Esophagus muscularis mucosa (tissue), 4 donors: ENCODE measurements around the gene GNA15. TPM values are rescaled to one million over a fixed set of nuclear protein-coding genes. Genes with fewer than 3 reads are reported as not detected.
A peak's percentile ranks its signal among the peaks of the same experiment; 100 is the strongest.
"Not testable (repeated sequence)": the region's sequence is repeated elsewhere in the genome, so short reads cannot be mapped to it uniquely, and the experiment has no call there.

Experiments
- DNase-seq: peaks from one replicate; pipeline ENCODE4 v3.0.0-alpha.2; 2017; ENCODE audit errors: extremely low spot score
- H3K27ac ChIP-seq, 4 donors: fragments of 200-600 bp; sonication (generic); replicated peaks in 1 of 4; 1 replicate in 3 of 4; 2 replicates in 1 of 4; pipeline ENCODE4 v1.5.1; 2016 to 2019; ENCODE audit warnings: mild to moderate bottlenecking in 1 of 4
- H3K27me3 ChIP-seq, 4 donors: fragments of 200-600 bp; sonication (generic); one replicate each; pipeline versions ENCODE4 v1.5.1 to v1.6.0; 2016 to 2019
- H3K36me3 ChIP-seq, 4 donors: fragments of 200-600 bp; sonication (generic); one replicate each; pipeline ENCODE4 v1.5.1; 2016 to 2019
- H3K4me1 ChIP-seq, 4 donors: fragments of 200-600 bp; sonication (generic); one replicate each; pipeline ENCODE4 v1.5.1; 2016 to 2019
- H3K4me3 ChIP-seq, 4 donors: fragments of 200-600 bp; sonication (generic); 1 replicate in 2 of 4; 2 replicates in 2 of 4; pipeline ENCODE4 v1.5.1; 2016 to 2019; ENCODE audit warnings: mild to moderate bottlenecking in 4 of 4, moderate library complexity in 1 of 4
- H3K9me3 ChIP-seq, 4 donors: fragments of 200-600 bp; sonication (generic); 1 replicate in 3 of 4; 2 replicates in 1 of 4; pipeline ENCODE4 v1.5.1; 2016 to 2019
- EP300 ChIP-seq: sonication (generic); formaldehyde crosslinking; IDR thresholded peaks from one replicate; pipeline ENCODE4 v1.6.1; 2017; ENCODE audit warnings: antibody characterized with exemption
- POLR2A ChIP-seq: fragments of 450-650 bp; IDR thresholded peaks from one replicate; pipeline ENCODE4 v1.6.1; 2017; ENCODE audit warnings: antibody characterized with exemption, moderate library complexity, mild to moderate bottlenecking, low read depth
- POLR2AphosphoS5 ChIP-seq, 2 donors: sonication (generic); formaldehyde crosslinking; IDR thresholded peaks; one replicate each; pipeline ENCODE4 v1.6.1; 2017; ENCODE audit warnings: antibody characterized with exemption in 2 of 2
- WGBS: methylation state at CpG from one replicate; pipeline ENCODE4 v1.1.5; 2018; 5-methylcytosine and 5-hydroxymethylcytosine counted together
- intact Hi-C: fragments of 100-400 bp; cut with DNase I; formaldehyde crosslinking; loops from one replicate; pipeline ENCODE4 v1.15.1; 2023
- total RNA-seq, 4 donors: library from RNA; depleted of rRNA; stranded (reverse); fragments of >200 nt; gene quantifications; one replicate each; pipeline versions ENCODE4 v1.1.0 to v1.2.1, GENCODE V29; 2016
- TF ChIP-seq, protein P1 (sequence below), 3 experiments: fragments of 200-600 bp in 2 of 3; fragments of 450-650 bp in 1 of 3; sonication (generic) in 2 of 3; IDR thresholded peaks; one replicate each; pipeline ENCODE4 v1.5.1; 2017 to 2019; ENCODE audit warnings: antibody characterized with exemption in 3 of 3, mild to moderate bottlenecking in 2 of 3, moderate library complexity in 1 of 3

GNA15 gene
- total RNA-seq, 4 donors from 2014 or later: 4.3 to 13.8 (median 5.3) TPM

DNA sequence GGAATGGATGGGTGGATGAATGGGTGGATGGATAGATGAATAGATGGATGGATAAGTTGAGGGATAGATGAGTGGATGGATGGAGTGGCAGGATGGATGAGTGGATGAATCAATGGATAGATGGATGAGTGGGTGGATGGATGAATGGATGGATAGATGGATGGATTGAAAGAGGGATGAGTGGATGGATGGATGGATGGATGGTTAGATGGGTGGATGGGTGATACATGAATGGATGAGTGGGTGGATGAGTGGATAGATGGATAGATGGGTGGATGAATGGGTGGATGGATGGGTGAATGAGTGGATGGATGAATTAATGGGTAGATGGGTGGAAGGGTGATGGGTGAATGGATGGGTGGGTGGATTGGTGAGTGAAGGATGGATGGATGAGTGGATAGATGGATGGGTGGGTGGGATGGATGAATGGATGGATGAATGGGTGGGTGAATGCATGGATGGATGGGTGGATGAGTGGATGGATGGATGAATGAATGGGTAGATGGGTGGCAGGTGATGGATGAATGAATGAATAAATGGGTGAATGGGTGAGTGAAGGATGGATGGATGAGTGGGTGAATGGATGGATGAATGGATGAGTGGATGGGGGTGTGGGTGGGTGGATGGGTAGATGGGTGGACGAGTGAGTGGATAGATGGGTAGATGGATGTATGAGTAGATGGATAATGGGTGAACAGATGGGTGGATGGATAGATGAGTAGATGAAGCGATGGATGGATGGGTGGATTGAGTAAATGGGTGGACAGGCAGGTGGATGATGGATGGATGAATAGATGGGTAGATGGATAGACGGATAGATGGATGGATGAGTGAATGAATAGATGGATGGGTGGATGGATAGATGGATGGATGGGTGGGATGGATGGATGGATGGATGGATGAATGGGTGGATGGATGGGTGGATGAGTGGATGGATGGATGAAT lies 17.7 kb downstream of the GNA15 start:
- Histone ChIP-seq H3K27me3 (peaks cover 0 to 30% (median 0%) of the 10 kb centered on the region in 4 donors), H3K36me3 (no peaks in the 10 kb centered on the region), H3K9me3 (no peaks in the 10 kb centered on the region), H3K4me3 (no peak overlapping the region), H3K27ac (no peak overlapping the region), H3K4me1 (peaks cover 0 to 9% (median 4%) of the 10 kb centered on the region in 4 donors)
- TF ChIP-seq, protein P1, sequence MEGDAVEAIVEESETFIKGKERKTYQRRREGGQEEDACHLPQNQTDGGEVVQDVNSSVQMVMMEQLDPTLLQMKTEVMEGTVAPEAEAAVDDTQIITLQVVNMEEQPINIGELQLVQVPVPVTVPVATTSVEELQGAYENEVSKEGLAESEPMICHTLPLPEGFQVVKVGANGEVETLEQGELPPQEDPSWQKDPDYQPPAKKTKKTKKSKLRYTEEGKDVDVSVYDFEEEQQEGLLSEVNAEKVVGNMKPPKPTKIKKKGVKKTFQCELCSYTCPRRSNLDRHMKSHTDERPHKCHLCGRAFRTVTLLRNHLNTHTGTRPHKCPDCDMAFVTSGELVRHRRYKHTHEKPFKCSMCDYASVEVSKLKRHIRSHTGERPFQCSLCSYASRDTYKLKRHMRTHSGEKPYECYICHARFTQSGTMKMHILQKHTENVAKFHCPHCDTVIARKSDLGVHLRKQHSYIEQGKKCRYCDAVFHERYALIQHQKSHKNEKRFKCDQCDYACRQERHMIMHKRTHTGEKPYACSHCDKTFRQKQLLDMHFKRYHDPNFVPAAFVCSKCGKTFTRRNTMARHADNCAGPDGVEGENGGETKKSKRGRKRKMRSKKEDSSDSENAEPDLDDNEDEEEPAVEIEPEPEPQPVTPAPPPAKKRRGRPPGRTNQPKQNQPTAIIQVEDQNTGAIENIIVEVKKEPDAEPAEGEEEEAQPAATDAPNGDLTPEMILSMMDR (IDR thresholded peaks at IDR 0.05): no peak
- TF ChIP-seq EP300 (no peak), POLR2AphosphoS5 (IDR thresholded peaks at IDR 0.05) (no peak), POLR2A (no peak)
- DNase-seq: no peak
- WGBS: 86% methylated on average over 3 of the region's 3 CpGs
- intact Hi-C loops: no loop called here

DNA sequence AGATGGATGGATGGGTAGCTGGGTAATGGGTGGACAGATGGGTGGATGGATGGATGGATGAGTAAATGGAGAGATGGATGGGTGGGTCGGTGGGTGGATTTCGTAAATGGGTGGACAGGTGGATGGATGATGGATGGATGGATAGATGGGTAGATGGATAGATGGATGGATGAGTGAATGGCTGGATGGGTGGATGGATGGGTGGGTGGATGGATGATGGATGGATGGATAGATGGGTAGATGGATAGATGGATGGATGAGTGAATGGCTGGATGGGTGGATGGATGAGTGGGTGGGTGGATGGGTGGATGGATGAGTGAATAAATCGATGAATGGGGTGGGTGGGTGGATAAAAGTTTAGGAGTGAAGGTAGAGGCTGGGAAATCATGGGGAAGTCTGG lies 18.6 kb downstream of the GNA15 start:
- H3K36me3 ChIP-seq, intact Hi-C loops, H3K4me1 ChIP-seq, H3K4me3 ChIP-seq, DNase-seq, H3K9me3 ChIP-seq: not testable (repeated sequence)
- H3K27ac ChIP-seq: peak overlapping the region in 1 of 4 donors; percentile 42
- WGBS: 95% methylated on average over 3 of the region's 3 CpGs
- H3K27me3 ChIP-seq: peaks cover 0 to 23% (median 0%) of the 10 kb centered on the region in 4 donors

DNA sequence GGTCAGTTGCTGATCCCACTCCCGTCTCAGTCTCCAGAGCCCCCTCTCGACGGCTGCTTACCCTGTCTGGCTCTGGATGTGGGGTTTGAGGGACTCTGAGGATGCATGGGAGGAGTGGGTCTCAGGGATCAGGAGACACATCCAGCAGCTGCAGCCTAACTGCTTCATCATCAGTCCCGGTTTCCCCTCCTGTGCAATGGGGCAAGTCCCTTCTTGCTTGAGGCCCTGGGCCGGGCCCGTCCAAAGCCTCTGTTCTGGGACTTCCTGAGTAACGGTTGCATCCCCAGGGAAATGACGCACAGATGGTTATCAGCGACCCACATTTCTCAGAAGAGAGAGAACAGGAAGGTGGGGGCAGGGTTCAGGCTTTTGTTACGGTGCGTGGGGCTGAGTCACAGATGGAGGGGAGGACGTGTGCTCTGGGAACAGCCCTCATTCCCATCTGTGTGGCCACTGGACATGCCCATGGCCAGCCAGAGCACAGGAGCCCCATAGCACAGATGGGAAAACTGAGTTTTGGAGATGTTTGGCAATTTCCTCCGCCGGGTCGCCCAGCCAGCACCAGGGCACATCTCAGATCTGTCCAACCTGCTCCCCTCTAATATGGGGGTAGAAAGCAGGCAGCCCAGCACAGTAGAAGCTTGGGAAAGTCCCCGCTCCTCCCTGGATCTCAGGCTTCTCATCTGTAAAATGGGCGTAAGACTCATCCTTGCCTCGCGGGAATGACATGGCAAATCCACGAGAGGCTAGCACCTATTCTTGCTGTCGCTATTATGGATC lies 19.3 kb downstream of the GNA15 start:
- 53% methylated on average over 18 of the region's 21 CpGs for WGBS
- peaks cover 0 to 2% (median 0%) of the 10 kb centered on the region in 4 donors for H3K9me3 ChIP-seq
- no peak for DNase-seq
- no peak overlapping the region for H3K4me3 ChIP-seq
- H3K36me3 ChIP-seq: no peaks in the 10 kb centered on the region
- peaks cover 0 to 16% (median 0%) of the 10 kb centered on the region in 4 donors for H3K27me3 ChIP-seq
- H3K4me1 ChIP-seq: peaks cover 0 to 9% (median 4%) of the 10 kb centered on the region in 4 donors
- TF ChIP-seq POLR2AphosphoS5 (IDR thresholded peaks at IDR 0.05): peak; percentile 67 to 73
- no peak for TF ChIP-seq POLR2A
- TF ChIP-seq EP300: peak; percentile 47
- TF ChIP-seq, protein P1 (IDR thresholded peaks at IDR 0.05): no peak
- peak overlapping the region in 2 of 4 donors; percentile 14 to 42 for H3K27ac ChIP-seq
- intact Hi-C loops: no loop called here

DNA sequence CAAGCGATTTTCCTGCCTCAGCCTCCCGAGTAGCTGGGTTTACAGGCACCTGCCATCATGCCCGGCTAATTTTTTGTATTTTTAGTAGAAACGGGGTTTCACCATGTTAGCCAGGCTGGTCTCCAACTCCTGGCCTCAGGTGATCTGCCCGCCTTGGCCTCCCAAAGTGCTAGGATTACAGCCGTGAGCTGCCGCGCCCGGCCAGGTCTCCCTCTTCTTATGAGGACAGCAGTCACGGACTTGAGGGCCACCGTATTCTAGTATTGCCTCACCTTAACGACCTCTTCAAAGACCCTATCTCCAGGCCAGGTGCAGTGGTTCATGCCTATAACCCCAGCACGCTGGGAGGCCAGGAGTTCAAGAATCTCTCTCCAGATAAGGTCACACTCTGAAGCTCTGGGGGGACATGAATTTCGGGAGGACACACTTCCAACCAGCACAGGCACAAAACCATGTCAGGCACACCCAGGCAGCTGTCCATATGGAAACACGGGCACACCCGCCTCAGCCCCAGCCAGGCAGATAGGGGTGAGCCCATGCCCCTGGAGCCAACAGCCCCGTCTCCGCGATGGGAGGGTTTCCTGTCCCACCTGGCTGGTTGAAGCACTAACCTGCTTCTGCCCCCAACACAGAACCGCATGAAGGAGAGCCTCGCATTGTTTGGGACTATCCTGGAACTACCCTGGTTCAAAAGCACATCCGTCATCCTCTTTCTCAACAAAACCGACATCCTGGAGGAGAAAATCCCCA lies 21.4 kb downstream of the GNA15 start:
- no peaks in the 10 kb centered on the region for H3K27me3 ChIP-seq
- no peak overlapping the region for H3K27ac ChIP-seq
- TF ChIP-seq POLR2A: no peak
- no peak for TF ChIP-seq EP300
- no peak for TF ChIP-seq POLR2AphosphoS5 (IDR thresholded peaks at IDR 0.05)
- TF ChIP-seq, protein P1 (IDR thresholded peaks at IDR 0.05): no peak
- H3K4me1 ChIP-seq: peaks cover 0 to 9% (median 4%) of the 10 kb centered on the region in 4 donors
- WGBS: 71% methylated on average over 13 of the region's 23 CpGs
- H3K4me3 ChIP-seq: no peak overlapping the region
- no peaks in the 10 kb centered on the region for H3K36me3 ChIP-seq
- no peak for DNase-seq
- H3K9me3 ChIP-seq: peaks cover 0 to 7% (median 0%) of the 10 kb centered on the region in 4 donors
- intact Hi-C loops: no loop called here
